IMR-90 (cell line): ENCODE results near the gene SGMS1. TPM values are rescaled to one million over a fixed set of nuclear protein-coding genes. Genes with fewer than 3 reads are reported as not detected.

Source experiments
- ATAC-seq: fragments of 200-7000 bp; cut with Tn5 transposase; 2 replicates; pipeline ENCODE4 v1.9.1; 2020; ENCODE audit warnings: low read depth, mild to moderate bottlenecking, moderate library complexity
- BruUV-seq: library from RNA; stranded (reverse); fragments of 400-500 nt; replicated peaks from 2 replicates; lab custom pipeline; 2021; lab: Mats Ljungman, UMichigan
- CTCF ChIA-PET: fragments of 300-600 bp; formaldehyde crosslinking; extraction: SDS; loops from one replicate; lab custom pipeline; 2021; ENCODE audit warnings: antibody characterized with exemption; lab: Yijun Ruan, JAX
- POLR2A ChIA-PET: fragments of 300-600 bp; sonication (Branson Sonifier 250); formaldehyde crosslinking; loops from one replicate; lab custom pipeline; 2022; ENCODE audit warnings: antibody characterized with exemption; ENCODE audit not compliant: unreplicated experiment; lab: Charles Lee
- DNase-seq: peaks from one replicate; pipeline ENCODE4 v3.0.0; 2013
- H2AFZ ChIP-seq: replicated peaks from 2 replicates; pipeline ENCODE3; 2013; ENCODE audit warnings: low read length, mild to moderate bottlenecking; ENCODE audit not compliant: poor library complexity
- H2AK5ac ChIP-seq: 2 replicates; pipeline ENCODE4 v1.6.1; 2013; ENCODE audit warnings: low read depth, low read length, inconsistent platforms
- H2AK9ac ChIP-seq: replicated peaks from 2 replicates; pipeline ENCODE3; 2013; ENCODE audit warnings: mild to moderate bottlenecking, low read depth, low read length, moderate library complexity; ENCODE audit not compliant: poor library complexity
- H2BK120ac ChIP-seq: 2 replicates; pipeline ENCODE4 v1.6.1; 2013; ENCODE audit warnings: low read depth, low read length, inconsistent platforms
- H2BK15ac ChIP-seq: 3 replicates; pipeline ENCODE4 v1.6.1; 2013; ENCODE audit warnings: low read depth, low read length, inconsistent platforms
- H2BK20ac ChIP-seq: 2 replicates; pipeline ENCODE4 v1.6.1; 2013; ENCODE audit warnings: low read depth, mild to moderate bottlenecking, inconsistent platforms, low read length, moderate library complexity
- H2BK5ac ChIP-seq: 2 replicates; pipeline ENCODE4 v1.6.1; 2013; ENCODE audit warnings: mild to moderate bottlenecking, low read depth, low read length, inconsistent platforms; ENCODE audit not compliant: poor library complexity, severe bottlenecking
- H3K14ac ChIP-seq: replicated peaks from 2 replicates; pipeline ENCODE4 v1.6.1; 2013; ENCODE audit warnings: low read depth, low read length, inconsistent platforms
- H3K18ac ChIP-seq: 2 replicates; pipeline ENCODE4 v1.6.1; 2013; ENCODE audit warnings: low read depth, low read length, control low read depth
- H3K23ac ChIP-seq: 2 replicates; pipeline ENCODE4 v1.6.1; 2013; ENCODE audit warnings: low read depth, low read length, inconsistent platforms
- H3K27ac ChIP-seq: 2 replicates; pipeline ENCODE4 v1.5.1; 2013; ENCODE audit warnings: mild to moderate bottlenecking, control low read depth, low read length; ENCODE audit not compliant: insufficient read depth
- H3K27me3 ChIP-seq: 2 replicates; pipeline ENCODE4 v1.6.1; 2013; ENCODE audit warnings: low read length; ENCODE audit not compliant: control insufficient read depth, insufficient read depth
- H3K36me3 ChIP-seq: 2 replicates; pipeline ENCODE4 v1.6.1; 2013; ENCODE audit warnings: low read length, mixed read lengths; ENCODE audit not compliant: control insufficient read depth, insufficient read depth
- H3K4ac ChIP-seq: 2 replicates; pipeline ENCODE4 v1.6.1; 2013; ENCODE audit warnings: low read depth, low read length, inconsistent platforms
- H3K4me1 ChIP-seq: 2 replicates; pipeline ENCODE4 v1.6.1; 2013; ENCODE audit warnings: low read length, mixed read lengths; ENCODE audit not compliant: control insufficient read depth, insufficient read depth
- H3K4me2 ChIP-seq: 2 replicates; pipeline ENCODE4 v1.6.1; 2013; ENCODE audit warnings: low read depth, mild to moderate bottlenecking, control low read depth, low read length, moderate library complexity
- H3K4me3 ChIP-seq: 2 replicates; pipeline ENCODE4 v1.5.1; 2013; ENCODE audit warnings: low read depth, mild to moderate bottlenecking, control low read depth, low read length, moderate library complexity; ENCODE audit not compliant: insufficient read depth
- H3K56ac ChIP-seq: 2 replicates; pipeline ENCODE4 v1.6.1; 2013; ENCODE audit warnings: low read length, inconsistent platforms; ENCODE audit not compliant: insufficient read depth; ENCODE audit errors: extremely low read depth
- H3K79me1 ChIP-seq, 2 experiments: 2 replicates each; pipeline ENCODE4 v1.6.1; 2013; ENCODE audit warnings: low read length in 2 of 2, inconsistent platforms in 1 of 2, low read depth in 1 of 2
- H3K9ac ChIP-seq: 2 replicates; pipeline ENCODE4 v1.6.1; 2013; ENCODE audit warnings: low read depth, low read length, control low read depth
- H3K9me1 ChIP-seq: 2 replicates; pipeline ENCODE4 v1.6.1; 2013; ENCODE audit warnings: low read length, inconsistent platforms; ENCODE audit not compliant: insufficient read depth
- H3K9me3 ChIP-seq: 2 replicates; pipeline ENCODE4 v1.6.1; 2013; ENCODE audit warnings: low read length; ENCODE audit not compliant: control insufficient read depth, insufficient read depth
- H4K20me1 ChIP-seq: 2 replicates; pipeline ENCODE4 v1.6.1; 2013; ENCODE audit warnings: low read length, inconsistent platforms; ENCODE audit not compliant: insufficient read depth
- H4K5ac ChIP-seq: 2 replicates; pipeline ENCODE4 v1.6.1; 2013; ENCODE audit warnings: mild to moderate bottlenecking, low read depth, low read length, control low read depth
- H4K8ac ChIP-seq, 2 experiments: 2 replicates each; pipeline ENCODE4 v1.6.1; 2013; ENCODE audit warnings: low read depth in 2 of 2, low read length in 2 of 2, control low read depth in 1 of 2, inconsistent platforms in 1 of 2
- H4K91ac ChIP-seq: 2 replicates; pipeline ENCODE4 v1.6.1; 2013; ENCODE audit warnings: low read depth, low read length, inconsistent platforms; ENCODE audit not compliant: insufficient read depth
- BHLHE40 ChIP-seq: fragments of 150-350 bp; IDR thresholded peaks from 2 replicates; pipeline ENCODE4 v1.6.1; 2016; ENCODE audit warnings: mild to moderate bottlenecking, low read depth, low read length
- CEBPB ChIP-seq: IDR thresholded peaks from 2 replicates; pipeline ENCODE4 v1.6.1; 2012; ENCODE audit warnings: low read depth, low read length, improper control_type of control experiment
- CHD1 ChIP-seq: IDR thresholded peaks from 2 replicates; pipeline ENCODE4 v1.6.1; 2012; ENCODE audit warnings: low read depth, low read length, improper control_type of control experiment
- CTCF ChIP-seq: conservative IDR thresholded peaks from 2 replicates; pipeline ENCODE4 v1.5.1; 2012; ENCODE audit warnings: mild to moderate bottlenecking, low read depth, low read length, improper control_type of control experiment
- ELK1 ChIP-seq: fragments of 150-350 bp; IDR thresholded peaks from 2 replicates; pipeline ENCODE4 v1.6.1; 2016; ENCODE audit warnings: low read depth, mild to moderate bottlenecking, low read length, moderate library complexity, borderline replicate concordance
- FOS ChIP-seq: fragments of 150-350 bp; IDR thresholded peaks from 2 replicates; pipeline ENCODE4 v1.6.1; 2016; ENCODE audit warnings: low read depth, low read length
- MAFK ChIP-seq: IDR thresholded peaks from 2 replicates; pipeline ENCODE4 v1.6.1; 2012; ENCODE audit warnings: low read depth, low read length, improper control_type of control experiment
- MAZ ChIP-seq: IDR thresholded peaks from 2 replicates; pipeline ENCODE4 v1.6.1; 2012; ENCODE audit warnings: low read depth, mild to moderate bottlenecking, low read length, improper control_type of control experiment, moderate library complexity, borderline replicate concordance
- MXI1 ChIP-seq: IDR thresholded peaks from 2 replicates; pipeline ENCODE4 v1.6.1; 2012; ENCODE audit warnings: low read depth, mild to moderate bottlenecking, low read length, moderate library complexity, borderline replicate concordance
- NFE2L2 ChIP-seq: fragments of 150-350 bp; IDR thresholded peaks from 2 replicates; pipeline ENCODE4 v1.6.1; 2016; ENCODE audit warnings: low read depth, mild to moderate bottlenecking, low read length
- POLR2A ChIP-seq: IDR thresholded peaks from 2 replicates; pipeline ENCODE4 v1.6.1; 2012; ENCODE audit warnings: mild to moderate bottlenecking, low read depth, low read length
- RAD21 ChIP-seq: IDR thresholded peaks from 2 replicates; pipeline ENCODE4 v1.6.1; 2012; ENCODE audit warnings: low read length, improper control_type of control experiment
- RCOR1 ChIP-seq: IDR thresholded peaks from 2 replicates; pipeline ENCODE4 v1.6.1; 2012; ENCODE audit warnings: mild to moderate bottlenecking, low read length, improper control_type of control experiment; ENCODE audit not compliant: insufficient replicate concordance
- RFX5 ChIP-seq: IDR thresholded peaks from 2 replicates; pipeline ENCODE4 v1.8.0; 2012; ENCODE audit warnings: low read depth, mild to moderate bottlenecking, low read length, moderate library complexity
- SMC3 ChIP-seq: fragments of 150-350 bp; IDR thresholded peaks from 2 replicates; pipeline ENCODE4 v1.6.1; 2016; ENCODE audit warnings: low read depth, mild to moderate bottlenecking, antibody characterized with exemption, low read length, moderate library complexity
- USF2 ChIP-seq: fragments of 150-350 bp; IDR thresholded peaks from 2 replicates; pipeline ENCODE4 v1.6.1; 2017; ENCODE audit warnings: mild to moderate bottlenecking, antibody characterized with exemption, low read length, low read depth
- WGBS, 2 experiments: methylation state at CpG; one replicate each; pipeline versions ENCODE4 v1.1.5 to v1.1.7; 2013; ENCODE audit warnings: missing lambda C conversion rate in 2 of 2; ENCODE audit not compliant: insufficient read length in 1 of 2; ENCODE audit errors: extremely low coverage in 2 of 2; 5-methylcytosine and 5-hydroxymethylcytosine counted together
- dilution Hi-C: fragments of 300-500 bp; cut with HindIII; formaldehyde crosslinking; loops from one replicate; pipeline ENCODE4 v1.14.3; 2018; ENCODE audit warnings: low sequenced_read_pairs; ENCODE audit not compliant: unreplicated experiment
- in situ Hi-C: fragments of 300-500 bp; cut with MboI; formaldehyde crosslinking; loops from 3 replicates; pipeline ENCODE4 v1.14.3; 2019; ENCODE audit warnings: low sequenced_read_pairs, inconsistent platforms, mixed read lengths
- intact Hi-C: fragments of 100-400 bp; cut with micrococcal nuclease; formaldehyde crosslinking; loops from 2 replicates; pipeline ENCODE4 v1.10.0; 2022
- polyA plus RNA-seq, 3 experiments: library from polyadenylated mRNA; depleted of rRNA; stranded (reverse); fragments of >200 nt; gene quantifications; 2 replicates each; pipeline ENCODE4 v1.2.3, GENCODE V29; 2012; ENCODE audit warnings: low replicate concordance in 1 of 3
- total RNA-seq: library from RNA; depleted of rRNA; stranded (reverse); fragments of >200 nt; gene quantifications from 2 replicates; pipeline ENCODE4 v1.2.3, GENCODE V29; 2012

SGMS1 gene
- total and polyA plus RNA-seq, 2 of the 4 experiments (the other 2 are of a cell fraction) = 9.8 to 30.8 TPM

- H3K9me1 ChIP-seq = no peaks in the 10 kb centered on the region
- H3K27me3 ChIP-seq = no peaks in the 10 kb centered on the region
- in situ Hi-C loops = no loop called here
- H4K20me1 ChIP-seq = no peaks in the 10 kb centered on the region
- DNase-seq = no peak
- H3K4ac ChIP-seq = no peak overlapping the region
- intact Hi-C loops = no loop called here
- H3K9me3 ChIP-seq = no peaks in the 10 kb centered on the region
- dilution Hi-C loops = no loop called here
- H3K4me1 ChIP-seq = no peaks in the 10 kb centered on the region
- no peak for ATAC-seq
- peaks cover 10 to 17% of the 10 kb centered on the region in 2 experiments; a peak in 3 of 4 replicates for H3K79me1 ChIP-seq
- H3K14ac ChIP-seq = no peak overlapping the region
- H3K23ac ChIP-seq = no peak overlapping the region
- H3K18ac ChIP-seq = no peak overlapping the region
- BruUV-seq = no TSS peak
- H3K27ac ChIP-seq = no peak overlapping the region
- H3K36me3 ChIP-seq = peaks cover 2% of the 10 kb centered on the region; the same call in 1 of the 2 replicates
- no peak for TF ChIP-seq NFE2L2
- TF ChIP-seq SMC3 = no peak
- TF ChIP-seq MAFK = no peak
- no peak for TF ChIP-seq RAD21
- no peak for TF ChIP-seq CEBPB
- no peak for TF ChIP-seq CTCF
- no peak for TF ChIP-seq CHD1
- TF ChIP-seq POLR2A = no peak
- TF ChIP-seq MXI1 = no peak
- TF ChIP-seq MAZ = no peak
- no peak for TF ChIP-seq USF2
- TF ChIP-seq RCOR1 = no peak
- TF ChIP-seq BHLHE40 = no peak
- no peak for TF ChIP-seq RFX5
- no peak for TF ChIP-seq ELK1
- TF ChIP-seq FOS = no peak
- H4K8ac ChIP-seq = no peak overlapping the region
- no CpG with 5 or more reads among the region's 2 CpGs for WGBS, 2 experiments
- no peak overlapping the region for H3K56ac ChIP-seq
- H3K9ac ChIP-seq = no peak overlapping the region
- no peak overlapping the region for H2BK20ac ChIP-seq
- no peak overlapping the region for H2BK120ac ChIP-seq
- H2AK5ac ChIP-seq = no peak overlapping the region
- H3K4me3 ChIP-seq = no peak overlapping the region
- H2BK5ac ChIP-seq = no peak overlapping the region
- CTCF ChIA-PET = no interaction called here
- H2AK9ac ChIP-seq = no peak overlapping the region
- no peak overlapping the region for H4K91ac ChIP-seq
- no peak overlapping the region for H2AFZ ChIP-seq
- no peak overlapping the region for H2BK15ac ChIP-seq
- no peak overlapping the region for H4K5ac ChIP-seq
- H3K4me2 ChIP-seq = no peak overlapping the region
- POLR2A ChIA-PET = no interaction called here
Observed at GRCh38 chr10:50335397-50335796, 288.4 kb downstream of the SGMS1 start.
